Loucy (cell line): ENCODE measurements around the gene GRIP2.

ENCODE experiments used
- CTCF ChIP-seq: fragments of 200-600 bp; sonication (generic); conservative IDR thresholded peaks from 2 replicates; pipeline ENCODE4 v1.5.1; 2014; ENCODE audit warnings: mild to moderate bottlenecking, antibody characterized with exemption, low read length
- EZH2phosphoT487 ChIP-seq: fragments of 200-600 bp; IDR thresholded peaks from 2 replicates; pipeline ENCODE4 v1.6.1; 2018; ENCODE audit warnings: antibody characterized with exemption, mild to moderate bottlenecking, moderate library complexity, borderline replicate concordance

GRCh38 chr3:14540821-14541385 is 761 bp upstream of the GRIP2 start:
- TF ChIP-seq EZH2phosphoT487: no peak
- TF ChIP-seq CTCF: no peak
